HL-60 (cell line): Measurements from ENCODE around the gene CLVS2.

Source experiments
- GABPA ChIP-seq: IDR thresholded peaks from 2 replicates; pipeline ENCODE4 v1.6.1; 2012; ENCODE audit warnings: low read depth
- POLR2AphosphoS5 ChIP-seq: IDR thresholded peaks from 2 replicates; pipeline ENCODE4 v1.6.1; 2012; ENCODE audit warnings: low read depth
- TF ChIP-seq, protein P1 (sequence below): IDR thresholded peaks from one replicate; pipeline ENCODE4 v1.5.1; 2011; ENCODE audit warnings: low read length, control low read depth, inconsistent platforms; ENCODE audit not compliant: insufficient read depth
- TF ChIP-seq, protein P2 (sequence below): IDR thresholded peaks from 2 replicates; pipeline ENCODE4 v1.6.1; 2012; ENCODE audit warnings: low read depth; ENCODE audit not compliant: insufficient replicate concordance

GRCh38 chr6:123091091-123091895, 95.3 kb downstream of the CLVS2 start:
- TF ChIP-seq, protein P1, sequence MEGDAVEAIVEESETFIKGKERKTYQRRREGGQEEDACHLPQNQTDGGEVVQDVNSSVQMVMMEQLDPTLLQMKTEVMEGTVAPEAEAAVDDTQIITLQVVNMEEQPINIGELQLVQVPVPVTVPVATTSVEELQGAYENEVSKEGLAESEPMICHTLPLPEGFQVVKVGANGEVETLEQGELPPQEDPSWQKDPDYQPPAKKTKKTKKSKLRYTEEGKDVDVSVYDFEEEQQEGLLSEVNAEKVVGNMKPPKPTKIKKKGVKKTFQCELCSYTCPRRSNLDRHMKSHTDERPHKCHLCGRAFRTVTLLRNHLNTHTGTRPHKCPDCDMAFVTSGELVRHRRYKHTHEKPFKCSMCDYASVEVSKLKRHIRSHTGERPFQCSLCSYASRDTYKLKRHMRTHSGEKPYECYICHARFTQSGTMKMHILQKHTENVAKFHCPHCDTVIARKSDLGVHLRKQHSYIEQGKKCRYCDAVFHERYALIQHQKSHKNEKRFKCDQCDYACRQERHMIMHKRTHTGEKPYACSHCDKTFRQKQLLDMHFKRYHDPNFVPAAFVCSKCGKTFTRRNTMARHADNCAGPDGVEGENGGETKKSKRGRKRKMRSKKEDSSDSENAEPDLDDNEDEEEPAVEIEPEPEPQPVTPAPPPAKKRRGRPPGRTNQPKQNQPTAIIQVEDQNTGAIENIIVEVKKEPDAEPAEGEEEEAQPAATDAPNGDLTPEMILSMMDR = no peak
- TF ChIP-seq GABPA (no peak), POLR2AphosphoS5 (no peak)
- TF ChIP-seq, protein P2, sequence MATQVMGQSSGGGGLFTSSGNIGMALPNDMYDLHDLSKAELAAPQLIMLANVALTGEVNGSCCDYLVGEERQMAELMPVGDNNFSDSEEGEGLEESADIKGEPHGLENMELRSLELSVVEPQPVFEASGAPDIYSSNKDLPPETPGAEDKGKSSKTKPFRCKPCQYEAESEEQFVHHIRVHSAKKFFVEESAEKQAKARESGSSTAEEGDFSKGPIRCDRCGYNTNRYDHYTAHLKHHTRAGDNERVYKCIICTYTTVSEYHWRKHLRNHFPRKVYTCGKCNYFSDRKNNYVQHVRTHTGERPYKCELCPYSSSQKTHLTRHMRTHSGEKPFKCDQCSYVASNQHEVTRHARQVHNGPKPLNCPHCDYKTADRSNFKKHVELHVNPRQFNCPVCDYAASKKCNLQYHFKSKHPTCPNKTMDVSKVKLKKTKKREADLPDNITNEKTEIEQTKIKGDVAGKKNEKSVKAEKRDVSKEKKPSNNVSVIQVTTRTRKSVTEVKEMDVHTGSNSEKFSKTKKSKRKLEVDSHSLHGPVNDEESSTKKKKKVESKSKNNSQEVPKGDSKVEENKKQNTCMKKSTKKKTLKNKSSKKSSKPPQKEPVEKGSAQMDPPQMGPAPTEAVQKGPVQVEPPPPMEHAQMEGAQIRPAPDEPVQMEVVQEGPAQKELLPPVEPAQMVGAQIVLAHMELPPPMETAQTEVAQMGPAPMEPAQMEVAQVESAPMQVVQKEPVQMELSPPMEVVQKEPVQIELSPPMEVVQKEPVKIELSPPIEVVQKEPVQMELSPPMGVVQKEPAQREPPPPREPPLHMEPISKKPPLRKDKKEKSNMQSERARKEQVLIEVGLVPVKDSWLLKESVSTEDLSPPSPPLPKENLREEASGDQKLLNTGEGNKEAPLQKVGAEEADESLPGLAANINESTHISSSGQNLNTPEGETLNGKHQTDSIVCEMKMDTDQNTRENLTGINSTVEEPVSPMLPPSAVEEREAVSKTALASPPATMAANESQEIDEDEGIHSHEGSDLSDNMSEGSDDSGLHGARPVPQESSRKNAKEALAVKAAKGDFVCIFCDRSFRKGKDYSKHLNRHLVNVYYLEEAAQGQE = no peak
